ENCODE results near the gene YBX3. TPM values are rescaled to one million over a fixed set of nuclear protein-coding genes. Genes with fewer than 3 reads are reported as not detected.

YBX3 gene
- total RNA-seq, 1 experiment from 2014 or later, result 55.1 TPM

- DNase-seq (ENCODE audit: low read depth, low spot score), result no peak
- in situ Hi-C loops (cut with HindIII; ENCODE audit: low pct_unique_long_range_greater_than_20kb, low sequenced_read_pairs), result no loop called here
Measured at GRCh38 chr12:10697862-10698261, 25.3 kb downstream of the YBX3 start.

- in situ Hi-C loops (cut with HindIII; ENCODE audit: low pct_unique_long_range_greater_than_20kb, low sequenced_read_pairs), result no loop called here
- DNase-seq (ENCODE audit: low read depth, low spot score), result no peak
Measured at GRCh38 chr12:10697156-10697555, 26.0 kb downstream of the YBX3 start.

- no peak for DNase-seq (ENCODE audit: low read depth, low spot score)
- in situ Hi-C loops (cut with HindIII; ENCODE audit: low pct_unique_long_range_greater_than_20kb, low sequenced_read_pairs), result no loop called here
Measured at GRCh38 chr12:10690906-10691305, 32.2 kb downstream of the YBX3 start.

- in situ Hi-C loops (cut with HindIII; ENCODE audit: low pct_unique_long_range_greater_than_20kb, low sequenced_read_pairs), result no loop called here
Measured at GRCh38 chr12:10689146-10689545, 34.0 kb downstream of the YBX3 start.

GRCh38 chr12:10688042-10688441 lies 35.1 kb downstream of the YBX3 start:
- no peak for DNase-seq (ENCODE audit: low read depth, low spot score)
- in situ Hi-C loops (cut with HindIII; ENCODE audit: low pct_unique_long_range_greater_than_20kb, low sequenced_read_pairs), result no loop called here

More at GRCh38 chr12:10689146-10689545, 34.0 kb downstream of the YBX3 start:
- DNase-seq (ENCODE audit: low read depth, low spot score), result no peak

GRCh38 chr12:10673659-10674384 lies 49.3 kb downstream of the YBX3 start, which contains the start of gene STYK1:
Gene STYK1 (minus strand): TSS chr12:10674052. CDS start chr12:10634618, 39,434 bp downstream.
- in situ Hi-C loops (cut with HindIII; ENCODE audit: low pct_unique_long_range_greater_than_20kb, low sequenced_read_pairs), result no loop called here
- DNase-seq (ENCODE audit: low read depth, low spot score), result peak; percentile 49

GRCh38 chr12:10672231-10672868 lies 50.8 kb downstream of the YBX3 start:
- in situ Hi-C loops (cut with HindIII; ENCODE audit: low pct_unique_long_range_greater_than_20kb, low sequenced_read_pairs), result no loop called here
- DNase-seq (ENCODE audit: low read depth, low spot score), result no peak

GRCh38 chr12:10669533-10669932 lies 53.6 kb downstream of the YBX3 start:
- DNase-seq (ENCODE audit: low read depth, low spot score), result no peak
- in situ Hi-C loops (cut with HindIII; ENCODE audit: low pct_unique_long_range_greater_than_20kb, low sequenced_read_pairs), result no loop called here

GRCh38 chr12:10668526-10668925 lies 54.6 kb downstream of the YBX3 start:
- no peak for DNase-seq (ENCODE audit: low read depth, low spot score)
- in situ Hi-C loops (cut with HindIII; ENCODE audit: low pct_unique_long_range_greater_than_20kb, low sequenced_read_pairs), result no loop called here

- no peak for DNase-seq (ENCODE audit: low read depth, low spot score)
- in situ Hi-C loops (cut with HindIII; ENCODE audit: low pct_unique_long_range_greater_than_20kb, low sequenced_read_pairs), result no loop called here
Measured at GRCh38 chr12:10667581-10667980, 55.5 kb downstream of the YBX3 start.

- in situ Hi-C loops (cut with HindIII; ENCODE audit: low pct_unique_long_range_greater_than_20kb, low sequenced_read_pairs), result no loop called here
- no peak for DNase-seq (ENCODE audit: low read depth, low spot score)
Measured at GRCh38 chr12:10664499-10664898, 58.6 kb downstream of the YBX3 start.

GRCh38 chr12:10663869-10664268 lies 59.3 kb downstream of the YBX3 start:
- in situ Hi-C loops (cut with HindIII; ENCODE audit: low pct_unique_long_range_greater_than_20kb, low sequenced_read_pairs), result no loop called here
- DNase-seq (ENCODE audit: low read depth, low spot score), result no peak

GRCh38 chr12:10661338-10661737 lies 61.8 kb downstream of the YBX3 start:
- in situ Hi-C loops (cut with HindIII; ENCODE audit: low pct_unique_long_range_greater_than_20kb, low sequenced_read_pairs), result no loop called here
- no peak for DNase-seq (ENCODE audit: low read depth, low spot score)

- no peak for DNase-seq (ENCODE audit: low read depth, low spot score)
- in situ Hi-C loops (cut with HindIII; ENCODE audit: low pct_unique_long_range_greater_than_20kb, low sequenced_read_pairs), result no loop called here
Measured at GRCh38 chr12:10654003-10654402, 69.1 kb downstream of the YBX3 start.

GRCh38 chr12:10652192-10652591 lies 70.9 kb downstream of the YBX3 start:
- in situ Hi-C loops (cut with HindIII; ENCODE audit: low pct_unique_long_range_greater_than_20kb, low sequenced_read_pairs), result no loop called here
- DNase-seq (ENCODE audit: low read depth, low spot score), result no peak

Other genes starting within 250 kb of the YBX3 start
- gene EIF2S3B, start 217.4 kb downstream of the YBX3 start, total RNA-seq (2014; rRNA removed; shearing (Covaris generic)), result 1.3 and 2.5 TPM in 2 replicates
- 62.0 and 66.9 TPM in 2 replicates for gene MAGOHB, start 109.7 kb downstream of the YBX3 start, total RNA-seq (2014; rRNA removed; shearing (Covaris generic))
- gene STYK1, start 49.3 kb downstream of the YBX3 start, total RNA-seq (2014; rRNA removed; shearing (Covaris generic)), result 0.05 TPM in 1 of 2 replicates, not detected in the other
- gene TAS2R7, start 79.3 kb upstream of the YBX3 start, total RNA-seq (2014; rRNA removed; shearing (Covaris generic)), result not detected in 2 replicates
- not detected in 2 replicates for gene TAS2R8, start 84.0 kb upstream of the YBX3 start, total RNA-seq (2014; rRNA removed; shearing (Covaris generic))
- gene TAS2R9, start 86.8 kb upstream of the YBX3 start, total RNA-seq (2014; rRNA removed; shearing (Covaris generic)), result not detected in 2 replicates
- gene TAS2R10, start 103.0 kb upstream of the YBX3 start, total RNA-seq (2014; rRNA removed; shearing (Covaris generic)), result 0.13 and 0.98 TPM in 2 replicates
- 3.2 and 4.6 TPM in 2 replicates for gene PRR4, start 126.2 kb upstream of the YBX3 start, total RNA-seq (2014; rRNA removed; shearing (Covaris generic))
- 8.8 and 11.5 TPM in 2 replicates for gene PRH1, start 160.9 kb upstream of the YBX3 start, total RNA-seq (2014; rRNA removed; shearing (Covaris generic))
- 0.18 TPM in 1 of 2 replicates, not detected in the other for gene TAS2R13, start 186.2 kb upstream of the YBX3 start, total RNA-seq (2014; rRNA removed; shearing (Covaris generic))
- gene PRH2, start 205.9 kb upstream of the YBX3 start, total RNA-seq (2014; rRNA removed; shearing (Covaris generic)), result 0.26 TPM in 1 of 2 replicates, not detected in the other
- gene TAS2R14, start 215.9 kb upstream of the YBX3 start, total RNA-seq (2014; rRNA removed; shearing (Covaris generic)), result 1.6 and 1.8 TPM in 2 replicates